ENCODE results near the gene TBC1D30.

TBC1D30 gene

DNA sequence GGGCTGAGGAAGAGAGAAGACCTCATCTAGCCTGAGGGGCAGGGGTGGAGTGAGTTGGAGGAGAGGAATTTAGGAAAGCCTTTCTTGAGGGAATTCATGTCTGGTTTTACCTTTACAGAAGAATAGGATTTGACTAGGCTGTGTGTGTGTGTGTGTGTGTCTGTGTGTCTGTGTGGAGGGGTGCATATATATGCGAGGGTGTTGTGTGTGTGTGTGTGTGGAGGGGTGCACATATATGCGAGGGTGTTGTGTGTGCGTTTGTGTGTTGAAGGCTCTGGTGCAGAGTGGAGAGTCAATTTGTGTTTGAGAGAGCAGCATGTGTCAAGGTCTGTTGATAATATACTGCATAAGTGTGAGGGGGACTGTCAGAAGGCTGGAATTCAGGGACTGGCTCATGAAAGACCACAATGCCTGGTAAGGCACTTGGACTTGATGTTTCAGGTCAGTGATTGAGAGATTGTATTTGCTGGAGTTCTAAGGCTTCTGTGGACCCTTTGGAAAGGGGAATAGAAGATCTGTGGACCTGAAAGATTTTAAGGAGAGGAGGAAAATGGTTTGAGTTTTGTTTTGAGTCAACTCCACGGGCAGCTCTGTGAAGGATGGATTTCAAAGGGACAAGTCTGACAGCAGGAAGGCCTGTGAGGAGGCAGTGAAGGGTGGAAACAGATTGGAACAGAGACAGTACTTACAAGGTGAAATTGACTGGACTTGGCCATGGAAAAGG is 34.6 kb downstream of the TBC1D30 start:
- no peak overlapping the region for H3K4me3 ChIP-seq (ENCODE audit: low read depth, low read length)
- TF ChIP-seq, protein P1, sequence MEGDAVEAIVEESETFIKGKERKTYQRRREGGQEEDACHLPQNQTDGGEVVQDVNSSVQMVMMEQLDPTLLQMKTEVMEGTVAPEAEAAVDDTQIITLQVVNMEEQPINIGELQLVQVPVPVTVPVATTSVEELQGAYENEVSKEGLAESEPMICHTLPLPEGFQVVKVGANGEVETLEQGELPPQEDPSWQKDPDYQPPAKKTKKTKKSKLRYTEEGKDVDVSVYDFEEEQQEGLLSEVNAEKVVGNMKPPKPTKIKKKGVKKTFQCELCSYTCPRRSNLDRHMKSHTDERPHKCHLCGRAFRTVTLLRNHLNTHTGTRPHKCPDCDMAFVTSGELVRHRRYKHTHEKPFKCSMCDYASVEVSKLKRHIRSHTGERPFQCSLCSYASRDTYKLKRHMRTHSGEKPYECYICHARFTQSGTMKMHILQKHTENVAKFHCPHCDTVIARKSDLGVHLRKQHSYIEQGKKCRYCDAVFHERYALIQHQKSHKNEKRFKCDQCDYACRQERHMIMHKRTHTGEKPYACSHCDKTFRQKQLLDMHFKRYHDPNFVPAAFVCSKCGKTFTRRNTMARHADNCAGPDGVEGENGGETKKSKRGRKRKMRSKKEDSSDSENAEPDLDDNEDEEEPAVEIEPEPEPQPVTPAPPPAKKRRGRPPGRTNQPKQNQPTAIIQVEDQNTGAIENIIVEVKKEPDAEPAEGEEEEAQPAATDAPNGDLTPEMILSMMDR (IDR thresholded peaks at IDR 0.05; ENCODE audit: insufficient read depth, low read depth, low read length, missing control alignments) = no peak
- DNase-seq (ENCODE audit: low read depth) = no peak

DNA sequence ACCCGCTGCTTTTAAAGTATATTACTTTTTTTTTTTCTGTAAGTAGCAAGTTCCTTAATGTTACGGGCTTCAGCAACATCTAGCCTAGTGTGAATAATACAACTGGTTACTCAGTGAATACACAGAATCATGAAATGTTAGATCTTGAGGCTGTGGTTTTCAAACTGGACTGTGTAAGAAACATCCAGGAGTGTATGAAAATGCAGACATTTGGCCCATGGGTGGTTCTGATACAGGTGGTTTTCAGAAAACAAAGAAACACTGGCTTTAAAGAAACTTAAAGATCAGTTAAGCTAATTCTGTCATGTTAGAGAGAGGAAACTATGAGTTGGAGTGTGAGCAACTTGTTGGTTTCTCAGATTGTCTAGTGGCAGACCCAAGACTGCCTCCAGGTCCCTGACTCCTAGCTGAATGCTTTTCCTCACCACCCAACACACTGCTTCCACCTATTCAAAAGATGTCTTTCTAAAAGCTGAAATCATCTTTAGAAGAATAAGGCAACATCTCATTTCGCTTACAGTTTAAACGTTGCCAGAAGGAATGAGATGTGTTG is 36.1 kb downstream of the TBC1D30 start:
- TF ChIP-seq, protein P1 (IDR thresholded peaks at IDR 0.05; ENCODE audit: insufficient read depth, low read depth, low read length, missing control alignments) = no peak
- DNase-seq (ENCODE audit: low read depth) = no peak
- H3K4me3 ChIP-seq (ENCODE audit: low read depth, low read length) = no peak overlapping the region

DNA sequence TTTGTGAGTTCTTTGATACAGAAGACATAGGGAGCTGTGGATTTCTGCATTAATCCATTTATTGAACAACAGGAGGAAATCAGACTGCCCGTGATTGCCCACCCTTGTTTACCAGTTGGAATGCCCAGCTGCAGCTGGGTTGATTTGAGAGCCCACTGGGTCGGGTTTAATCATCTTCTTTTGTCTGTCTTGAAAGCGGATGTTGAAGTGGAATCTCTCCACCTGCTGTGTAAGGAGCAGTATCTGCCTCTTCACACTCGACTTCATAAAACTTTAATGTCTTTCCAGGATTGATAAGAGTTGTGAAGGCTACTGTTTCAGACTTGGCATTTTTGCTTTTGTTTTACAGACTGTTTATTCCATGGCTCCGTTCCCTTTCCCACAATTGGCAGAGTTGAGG is 39.9 kb downstream of the TBC1D30 start:
- no peak for DNase-seq (ENCODE audit: low read depth)
- TF ChIP-seq, protein P1 (IDR thresholded peaks at IDR 0.05; ENCODE audit: insufficient read depth, low read depth, low read length, missing control alignments) = no peak
- H3K4me3 ChIP-seq (ENCODE audit: low read depth, low read length) = no peak overlapping the region

DNA sequence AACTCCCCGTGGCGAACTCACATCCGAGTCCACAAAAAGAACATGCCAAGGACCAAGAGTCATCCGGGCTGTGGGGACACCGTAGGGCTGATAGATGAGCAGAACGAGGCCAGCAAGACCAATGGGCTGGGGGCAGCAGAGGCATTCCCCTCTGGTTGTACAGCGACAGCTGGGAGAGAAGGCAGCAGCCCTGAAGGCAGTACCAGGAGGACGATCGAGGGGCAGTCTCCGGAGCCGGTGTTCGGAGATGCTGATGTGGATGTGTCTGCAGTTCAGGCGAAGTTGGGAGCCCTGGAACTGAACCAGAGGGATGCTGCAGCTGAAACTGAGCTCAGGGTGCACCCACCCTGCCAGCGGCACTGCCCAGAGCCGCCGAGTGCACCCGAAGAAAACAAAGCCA is 50.7 kb downstream of the TBC1D30 start:
- H3K4me3 ChIP-seq (ENCODE audit: low read depth, low read length) = no peak overlapping the region
- DNase-seq (ENCODE audit: low read depth) = no peak
- TF ChIP-seq, protein P1 (IDR thresholded peaks at IDR 0.05; ENCODE audit: insufficient read depth, low read depth, low read length, missing control alignments) = no peak

DNA sequence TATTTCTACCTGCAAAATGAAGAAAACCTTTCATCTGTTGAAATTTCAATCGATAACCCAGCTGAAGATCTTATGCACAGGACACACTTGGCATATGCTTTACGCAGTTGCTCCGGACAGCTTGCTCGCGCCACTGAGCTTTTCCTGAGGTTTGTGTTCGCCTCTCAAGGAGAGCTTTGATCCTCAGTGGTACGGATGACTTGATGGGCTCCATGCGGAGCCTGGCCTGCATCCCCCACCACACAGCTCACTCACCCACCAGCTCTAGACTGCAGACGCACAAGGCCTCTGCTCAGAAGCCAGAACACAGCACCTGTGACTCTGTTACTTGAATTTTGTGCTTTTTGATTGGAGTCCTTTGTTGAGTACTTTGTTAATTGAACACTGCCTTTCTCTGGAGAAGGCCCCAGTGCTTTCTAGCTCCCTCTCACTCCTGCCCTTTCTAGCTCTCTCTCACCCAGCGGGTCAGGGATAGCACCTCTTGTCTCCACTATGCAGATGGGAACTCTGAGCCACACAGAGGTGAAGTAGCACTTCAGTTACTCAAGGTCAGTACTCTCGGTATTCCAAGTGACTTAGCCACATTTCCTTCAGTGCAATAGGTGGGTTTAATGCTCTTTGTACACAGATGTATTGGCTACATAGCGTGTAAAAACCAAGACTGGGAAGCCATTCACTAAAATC is 52.1 kb downstream of the TBC1D30 start:
- TF ChIP-seq, protein P1 (IDR thresholded peaks at IDR 0.05; ENCODE audit: insufficient read depth, low read depth, low read length, missing control alignments) = no peak
- H3K4me3 ChIP-seq (ENCODE audit: low read depth, low read length) = no peak overlapping the region
- DNase-seq (ENCODE audit: low read depth) = no peak

DNA sequence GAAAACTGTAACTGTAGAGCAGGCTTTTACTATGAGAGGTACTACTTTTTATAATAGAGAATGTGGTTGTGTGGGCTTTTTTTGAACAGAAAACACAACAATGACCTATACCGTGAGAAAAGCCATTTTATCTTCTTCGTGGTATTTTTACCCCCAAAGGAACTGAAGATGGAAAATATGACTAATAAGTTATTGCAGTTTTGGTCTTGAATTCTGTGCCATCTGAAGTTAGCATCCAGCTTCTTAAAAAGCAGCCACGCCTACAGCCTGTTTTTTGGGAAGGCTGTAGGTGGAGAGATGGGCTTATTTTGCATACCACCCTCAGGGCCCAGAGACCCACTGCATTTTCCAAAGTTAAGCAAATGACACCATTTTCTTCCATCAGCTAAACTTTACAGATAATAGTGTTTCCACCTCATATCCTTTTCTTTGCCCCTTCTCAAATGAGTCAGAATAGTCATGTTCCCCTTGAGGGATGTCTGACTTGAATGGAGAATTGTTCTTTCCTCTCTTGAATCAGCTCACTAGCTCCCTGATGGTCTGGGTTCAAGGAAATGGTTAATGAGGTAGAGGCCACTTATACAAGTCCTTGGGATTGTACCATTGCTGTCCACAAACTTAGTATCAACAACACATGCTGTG is 53.0 kb downstream of the TBC1D30 start:
- TF ChIP-seq, protein P1 (IDR thresholded peaks at IDR 0.05; ENCODE audit: insufficient read depth, low read depth, low read length, missing control alignments) = no peak
- H3K4me3 ChIP-seq (ENCODE audit: low read depth, low read length) = no peak overlapping the region
- DNase-seq (ENCODE audit: low read depth) = peak; percentile 80

Measured in GM12865 (cell line).